PC-3 (cell line): ENCODE data around the gene SBNO2.

Source experiments
- CTCF ChIP-seq: fragments of 300-600 bp; sonication (generic); conservative IDR thresholded peaks from 2 replicates; pipeline ENCODE4 v1.5.1; 2017; ENCODE audit warnings: antibody characterized with exemption, low read depth, mild to moderate bottlenecking, low read length
- EZH2 ChIP-seq: fragments of 300-600 bp; sonication (generic); IDR thresholded peaks from one replicate; pipeline ENCODE4 v1.6.1; 2017; ENCODE audit warnings: antibody characterized with exemption, mild to moderate bottlenecking, low read length; ENCODE audit not compliant: unreplicated experiment
- EZH2phosphoT487 ChIP-seq: fragments of 300-600 bp; sonication (generic); IDR thresholded peaks from 2 replicates; pipeline ENCODE4 v1.6.1; 2018; ENCODE audit warnings: mild to moderate bottlenecking, antibody characterized with exemption, low read length, borderline replicate concordance

GRCh38 chr19:1074544-1075283, 99.4 kb downstream of the SBNO2 start:
- TF ChIP-seq EZH2 (no peak), CTCF (no peak), EZH2phosphoT487 (no peak)
